ENCODE measurements around the gene TTC1. TPM values are rescaled to one million over a fixed set of nuclear protein-coding genes. Genes with fewer than 3 reads are reported as not detected.

The TTC1 gene
- total RNA-seq, 2 experiments from 2014 or later, result 32.6 to 35.1 TPM

- Histone ChIP-seq H3K36me3 (ENCODE audit: insufficient read depth, low read length) (peaks cover 48% of the 10 kb centered on the region), H3K4me1 (ENCODE audit: insufficient read depth, low read length, poor library complexity, severe bottlenecking) (no peaks in the 10 kb centered on the region), H3K27ac (ENCODE audit: low read depth, low read length, poor library complexity, severe bottlenecking) (no peak overlapping the region), H3K79me2 (ENCODE audit: insufficient read depth, low read depth, low read length) (no peaks in the 10 kb centered on the region), H3K9me3 (ENCODE audit: low read length) (no peaks in the 10 kb centered on the region), H3K4me3 (ENCODE audit: low read depth, low read length, poor library complexity, severe bottlenecking) (no peak overlapping the region), H3K9me2 (ENCODE audit: insufficient read depth, low read length) (no peaks in the 10 kb centered on the region), H3K4me2 (ENCODE audit: low read length) (no peak overlapping the region), H4K20me1 (ENCODE audit: insufficient read depth, low read length) (no peaks in the 10 kb centered on the region), H2AFZ (ENCODE audit: low read length) (no peak overlapping the region)
- CTCF ChIA-PET (ENCODE audit: unreplicated experiment), result no interaction called here
- DNase-seq (ENCODE audit: low spot score), result no peak
- intact Hi-C loops (cut with micrococcal nuclease; ENCODE audit: unreplicated experiment), result no loop called here
- POLR2A ChIA-PET, result no interaction called here
- TF ChIP-seq CTCF (conservative IDR thresholded peaks at IDR 0.05; ENCODE audit: low read length) (no peak), EZH2phosphoT487 (IDR thresholded peaks at IDR 0.05; ENCODE audit: borderline replicate concordance, low read depth, low read length) (no peak)
- BruUV-seq (replicated peaks), result no TSS peak
Measured at GRCh38 chr5:160048131-160048530, 39.2 kb downstream of the TTC1 start.

- no peak for TF ChIP-seq CTCF (conservative IDR thresholded peaks at IDR 0.05; ENCODE audit: low read length)
- no peak for TF ChIP-seq EZH2phosphoT487 (IDR thresholded peaks at IDR 0.05; ENCODE audit: borderline replicate concordance, low read depth, low read length)
- H3K4me1 ChIP-seq (ENCODE audit: insufficient read depth, low read length, poor library complexity, severe bottlenecking), result no peaks in the 10 kb centered on the region
- H3K9me2 ChIP-seq (ENCODE audit: insufficient read depth, low read length), result no peaks in the 10 kb centered on the region
- no peaks in the 10 kb centered on the region for H3K9me3 ChIP-seq (ENCODE audit: low read length)
- ChIA-PET CTCF (ENCODE audit: unreplicated experiment) (no interaction called here), POLR2A (interaction anchor here (1.0 to 1.1 kb wide), 2 partner anchors 10 to 321 kb away, joined by 3 read pairs; no protein-coding TSS in a partner anchor)
- no peak overlapping the region for H3K4me3 ChIP-seq (ENCODE audit: low read depth, low read length, poor library complexity, severe bottlenecking)
- H4K20me1 ChIP-seq (ENCODE audit: insufficient read depth, low read length), result no peaks in the 10 kb centered on the region
- no peak for DNase-seq (ENCODE audit: low spot score)
- H3K4me2 ChIP-seq (ENCODE audit: low read length), result no peak overlapping the region
- H3K36me3 ChIP-seq (ENCODE audit: insufficient read depth, low read length), result peaks cover 52% of the 10 kb centered on the region
- intact Hi-C loops (cut with micrococcal nuclease; ENCODE audit: unreplicated experiment), result no loop called here
- no peaks in the 10 kb centered on the region for H3K79me2 ChIP-seq (ENCODE audit: insufficient read depth, low read depth, low read length)
- H2AFZ ChIP-seq (ENCODE audit: low read length), result no peak overlapping the region
- no TSS peak for BruUV-seq (replicated peaks)
- no peak overlapping the region for H3K27ac ChIP-seq (ENCODE audit: low read depth, low read length, poor library complexity, severe bottlenecking)
Measured at GRCh38 chr5:160049099-160049498, 40.2 kb downstream of the TTC1 start.

- Histone ChIP-seq H3K36me3 (ENCODE audit: insufficient read depth, low read length) (peaks cover 76% of the 10 kb centered on the region), H3K9me2 (ENCODE audit: insufficient read depth, low read length) (no peaks in the 10 kb centered on the region), H3K4me3 (ENCODE audit: low read depth, low read length, poor library complexity, severe bottlenecking) (no peak overlapping the region), H3K4me1 (ENCODE audit: insufficient read depth, low read length, poor library complexity, severe bottlenecking) (no peaks in the 10 kb centered on the region), H2AFZ (ENCODE audit: low read length) (no peak overlapping the region), H3K79me2 (ENCODE audit: insufficient read depth, low read depth, low read length) (no peaks in the 10 kb centered on the region), H3K9me3 (ENCODE audit: low read length) (no peaks in the 10 kb centered on the region), H3K27ac (ENCODE audit: low read depth, low read length, poor library complexity, severe bottlenecking) (no peak overlapping the region), H4K20me1 (ENCODE audit: insufficient read depth, low read length) (no peaks in the 10 kb centered on the region), H3K4me2 (ENCODE audit: low read length) (no peak overlapping the region)
- POLR2A ChIA-PET, result interaction anchor here (1.0 kb wide), 2 partner anchors 32 to 59 kb away, joined by 5 read pairs; no protein-coding TSS in a partner anchor
- no peak for TF ChIP-seq CTCF (conservative IDR thresholded peaks at IDR 0.05; ENCODE audit: low read length)
- TF ChIP-seq EZH2phosphoT487 (IDR thresholded peaks at IDR 0.05; ENCODE audit: borderline replicate concordance, low read depth, low read length), result no peak
- BruUV-seq (replicated peaks), result no TSS peak
- CTCF ChIA-PET (ENCODE audit: unreplicated experiment), result interaction anchor here (0.9 kb wide), 1 partner anchor 20 kb away, joined by 3 read pairs; no protein-coding TSS in a partner anchor
- intact Hi-C loops (cut with micrococcal nuclease; ENCODE audit: unreplicated experiment), result no loop called here
- no peak for DNase-seq (ENCODE audit: low spot score)
Measured at GRCh38 chr5:160054047-160054446, 45.1 kb downstream of the TTC1 start.

Measured in OCI-LY7 (cell line).